ENCODE measurements around the gene ANAPC16. TPM values are rescaled to one million over a fixed set of nuclear protein-coding genes. Genes with fewer than 3 reads are reported as not detected.

Gene ANAPC16
- total RNA-seq = 53.2 and 57.5 TPM in 2 replicates
- long read RNA-seq, transcript ANAPC16-201 (4 exons, 3,195 nt) = major isoform, 37 of 67 reads
- long read RNA-seq, partial matches to known transcripts = 3 of 67 reads
- long read RNA-seq, other reads (novel, unspliced or antisense) = 22 of 67 reads

DNA sequence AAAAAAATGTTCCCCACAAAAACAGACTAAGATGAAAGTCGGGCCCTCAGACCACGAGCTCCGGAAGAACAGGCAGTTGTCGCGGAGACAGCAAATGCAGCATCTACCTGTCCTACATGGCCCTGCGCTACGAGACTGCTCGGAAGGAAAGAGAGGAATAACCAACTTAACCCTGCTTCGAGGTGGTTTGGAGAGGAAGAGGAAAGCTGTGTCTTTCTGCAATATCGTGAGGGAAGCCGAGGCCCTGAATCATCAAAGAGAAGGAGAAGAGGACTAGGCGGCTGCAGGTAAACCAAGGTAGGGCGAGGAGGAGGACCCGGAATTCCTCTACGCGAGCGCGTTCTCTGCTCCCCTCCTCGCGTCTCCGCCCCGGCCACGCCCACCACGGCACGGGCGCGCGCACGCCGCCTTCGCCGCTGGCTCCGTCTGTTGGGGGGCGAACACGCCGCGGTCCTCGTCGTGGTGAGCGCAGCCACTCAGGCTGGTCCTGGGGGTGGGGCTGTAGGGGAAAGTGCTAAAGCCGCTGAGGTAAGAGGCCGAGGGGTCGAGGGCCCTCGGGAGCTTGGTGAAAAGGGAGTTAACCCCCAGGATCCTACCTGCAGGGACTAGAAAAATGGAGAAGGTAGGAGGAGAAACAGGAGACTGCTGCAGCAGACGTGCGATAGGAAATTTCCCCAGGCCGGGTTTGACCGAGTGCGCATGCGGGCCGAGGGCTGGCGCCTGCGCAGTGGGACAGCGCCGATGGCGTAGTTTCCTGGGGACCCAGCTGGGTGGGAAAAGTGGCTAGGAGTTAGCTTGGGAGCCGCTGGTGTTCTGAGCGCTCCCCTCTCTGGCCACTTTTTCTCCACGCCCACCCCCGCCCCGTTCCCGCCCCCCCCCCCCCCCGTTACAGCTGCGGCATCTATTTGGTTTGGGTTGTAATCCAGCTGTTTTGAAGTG, at the start of gene ANAPC16, which contains the start of gene ASCC1:
Gene ANAPC16 (plus strand): TSS at position 402 of the 939 bp plus-strand sequence. CDS start 7,903 bp downstream, outside the sequence.
Gene ASCC1 (minus strand): TSS at position 666 of the 939 bp plus-strand sequence. CDS start 2,978 bp downstream, outside the sequence.
- Mint-ChIP-seq H3K27ac (ENCODE audit: unreplicated experiment) (peak within 1 kb of the TSS; percentile 99), H3K9me3 (no peaks in the 10 kb centered on the region), H3K4me1 (peaks cover 27% of the 10 kb centered on the region), H3K4me3 (peak within 1 kb of the TSS; percentile 95), H3K36me3 (ENCODE audit: low read depth) (peaks cover 4% of the 10 kb centered on the region), H3K27me3 (ENCODE audit: low read depth) (no peaks in the 10 kb centered on the region)
- peak; percentile 95 for DNase-seq (ENCODE audit: low read depth, low spot score)
- TF ChIP-seq, protein P1, sequence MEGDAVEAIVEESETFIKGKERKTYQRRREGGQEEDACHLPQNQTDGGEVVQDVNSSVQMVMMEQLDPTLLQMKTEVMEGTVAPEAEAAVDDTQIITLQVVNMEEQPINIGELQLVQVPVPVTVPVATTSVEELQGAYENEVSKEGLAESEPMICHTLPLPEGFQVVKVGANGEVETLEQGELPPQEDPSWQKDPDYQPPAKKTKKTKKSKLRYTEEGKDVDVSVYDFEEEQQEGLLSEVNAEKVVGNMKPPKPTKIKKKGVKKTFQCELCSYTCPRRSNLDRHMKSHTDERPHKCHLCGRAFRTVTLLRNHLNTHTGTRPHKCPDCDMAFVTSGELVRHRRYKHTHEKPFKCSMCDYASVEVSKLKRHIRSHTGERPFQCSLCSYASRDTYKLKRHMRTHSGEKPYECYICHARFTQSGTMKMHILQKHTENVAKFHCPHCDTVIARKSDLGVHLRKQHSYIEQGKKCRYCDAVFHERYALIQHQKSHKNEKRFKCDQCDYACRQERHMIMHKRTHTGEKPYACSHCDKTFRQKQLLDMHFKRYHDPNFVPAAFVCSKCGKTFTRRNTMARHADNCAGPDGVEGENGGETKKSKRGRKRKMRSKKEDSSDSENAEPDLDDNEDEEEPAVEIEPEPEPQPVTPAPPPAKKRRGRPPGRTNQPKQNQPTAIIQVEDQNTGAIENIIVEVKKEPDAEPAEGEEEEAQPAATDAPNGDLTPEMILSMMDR (conservative IDR thresholded peaks at IDR 0.05) = no peak

DNA sequence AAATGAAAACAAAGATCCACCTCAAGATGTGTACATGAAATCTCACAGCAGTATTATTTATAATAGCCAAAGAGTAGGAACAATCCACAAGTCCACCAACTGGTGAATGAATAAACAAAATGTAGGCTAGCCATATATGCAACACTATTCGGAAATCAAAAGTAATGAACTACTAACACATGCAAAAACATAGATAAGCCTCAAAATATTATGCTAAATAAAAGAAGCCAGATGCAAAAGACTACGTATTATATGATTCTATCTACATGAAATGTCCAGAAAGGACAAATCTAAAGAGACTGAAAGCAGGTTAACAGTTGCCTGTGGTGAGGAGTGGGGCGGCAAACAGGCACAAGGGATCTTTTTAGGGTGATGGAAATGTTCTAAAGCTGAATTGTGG, 48.7 kb upstream of the ANAPC16 start:
- Mint-ChIP-seq H3K9me3 (no peaks in the 10 kb centered on the region), H3K4me3 (no peak overlapping the region), H3K36me3 (ENCODE audit: low read depth) (no peaks in the 10 kb centered on the region), H3K27me3 (ENCODE audit: low read depth) (no peaks in the 10 kb centered on the region), H3K27ac (ENCODE audit: unreplicated experiment) (no peak overlapping the region), H3K4me1 (peaks cover 8% of the 10 kb centered on the region)
- DNase-seq (ENCODE audit: low read depth, low spot score) = no peak
- TF ChIP-seq, protein P1 (conservative IDR thresholded peaks at IDR 0.05) = no peak

DNA sequence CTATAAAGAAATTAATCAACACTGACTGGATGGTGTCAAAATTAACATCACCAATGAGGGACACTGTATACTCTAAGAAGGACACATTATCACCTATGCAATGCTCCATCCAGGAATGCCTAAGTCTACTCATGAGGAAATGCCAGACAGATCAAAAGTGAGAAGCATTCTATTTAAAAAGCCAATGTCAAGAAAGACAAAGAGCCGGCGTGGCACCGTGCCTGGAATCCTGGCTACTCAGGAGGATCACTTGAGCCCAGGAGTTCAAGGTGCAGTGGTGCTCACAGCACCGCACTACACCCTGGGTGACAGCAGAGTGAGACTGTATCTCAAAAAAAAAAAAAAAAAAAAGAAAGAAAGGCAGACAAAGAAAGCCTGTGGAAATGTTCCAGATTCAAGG, 45.5 kb upstream of the ANAPC16 start:
- H3K27me3 Mint-ChIP-seq (ENCODE audit: low read depth) = no peaks in the 10 kb centered on the region
- H3K4me3 Mint-ChIP-seq = no peak overlapping the region
- TF ChIP-seq, protein P1 (conservative IDR thresholded peaks at IDR 0.05) = no peak
- peaks cover 8% of the 10 kb centered on the region for H3K4me1 Mint-ChIP-seq
- no peak for DNase-seq (ENCODE audit: low read depth, low spot score)
- H3K9me3 Mint-ChIP-seq = no peaks in the 10 kb centered on the region
- H3K36me3 Mint-ChIP-seq (ENCODE audit: low read depth) = no peaks in the 10 kb centered on the region
- H3K27ac Mint-ChIP-seq (ENCODE audit: unreplicated experiment) = no peak overlapping the region

DNA sequence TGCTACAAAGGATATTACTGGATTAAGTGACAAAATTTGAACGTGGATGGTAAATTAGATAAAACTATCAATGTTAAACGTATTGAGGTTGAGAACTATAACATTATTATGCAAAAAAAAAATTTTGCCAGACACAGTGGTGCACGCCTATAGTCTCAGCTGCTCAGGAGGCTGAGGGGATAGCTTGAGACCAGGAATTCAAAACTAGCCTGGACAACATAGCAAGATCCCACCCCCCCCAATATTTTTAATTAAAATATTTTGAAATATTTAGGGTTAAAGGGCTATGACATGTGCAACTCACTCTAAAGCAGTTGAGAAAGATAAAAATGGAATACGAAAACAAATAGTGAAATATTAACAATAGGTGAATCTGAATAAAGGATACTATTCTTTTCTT, 45.1 kb upstream of the ANAPC16 start:
- no peak for DNase-seq (ENCODE audit: low read depth, low spot score)
- Mint-ChIP-seq H3K4me3 (no peak overlapping the region), H3K36me3 (ENCODE audit: low read depth) (no peaks in the 10 kb centered on the region), H3K27ac (ENCODE audit: unreplicated experiment) (no peak overlapping the region), H3K4me1 (peaks cover 8% of the 10 kb centered on the region), H3K9me3 (no peaks in the 10 kb centered on the region), H3K27me3 (ENCODE audit: low read depth) (no peaks in the 10 kb centered on the region)
- TF ChIP-seq, protein P1 (conservative IDR thresholded peaks at IDR 0.05) = no peak

DNA sequence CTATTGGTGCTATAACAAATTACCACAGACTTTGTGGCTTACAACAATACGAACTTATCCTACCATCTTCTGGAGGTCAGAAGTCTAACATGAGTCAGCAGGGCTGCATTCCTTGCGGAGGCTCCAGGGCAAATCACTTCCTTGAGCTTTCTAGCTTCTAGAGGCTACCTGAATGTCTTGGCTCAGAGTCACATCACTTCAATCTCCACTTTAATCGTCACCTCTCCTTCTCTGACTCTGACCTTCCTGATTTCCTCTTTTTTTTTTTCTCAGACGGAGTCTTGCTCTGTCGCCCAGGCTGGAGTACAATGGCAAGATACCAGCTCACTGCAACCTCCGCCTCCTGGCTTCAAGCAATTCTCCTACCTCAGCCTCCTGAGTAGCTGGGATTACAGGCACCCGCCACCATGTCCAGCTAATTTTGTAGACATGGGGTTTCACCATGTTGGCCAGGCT, 44.6 kb upstream of the ANAPC16 start:
- no peak for DNase-seq (ENCODE audit: low read depth, low spot score)
- Mint-ChIP-seq H3K4me3 (no peak overlapping the region), H3K27me3 (ENCODE audit: low read depth) (no peaks in the 10 kb centered on the region), H3K9me3 (no peaks in the 10 kb centered on the region), H3K4me1 (peaks cover 8% of the 10 kb centered on the region), H3K36me3 (ENCODE audit: low read depth) (no peaks in the 10 kb centered on the region), H3K27ac (ENCODE audit: unreplicated experiment) (no peak overlapping the region)
- TF ChIP-seq, protein P1 (conservative IDR thresholded peaks at IDR 0.05) = no peak

Data from neural crest cell (in vitro differentiated cells).